GM19397 (cell line): ENCODE data around the gene SLIT1.

Experiments used
- ATAC-seq: cut with Tn5 transposase; IDR thresholded peaks from one replicate; pipeline ENCODE4 v1.9.1; 2021; ENCODE audit warnings: mild to moderate bottlenecking, moderate library complexity; ENCODE audit not compliant: unreplicated experiment

Gene SLIT1

GRCh38 chr10:97140902-97141745 lies 44.6 kb downstream of the SLIT1 start:
- ATAC-seq: no peak

- no peak for ATAC-seq
Measured at GRCh38 chr10:97140049-97140846, 45.5 kb downstream of the SLIT1 start.

DNA sequence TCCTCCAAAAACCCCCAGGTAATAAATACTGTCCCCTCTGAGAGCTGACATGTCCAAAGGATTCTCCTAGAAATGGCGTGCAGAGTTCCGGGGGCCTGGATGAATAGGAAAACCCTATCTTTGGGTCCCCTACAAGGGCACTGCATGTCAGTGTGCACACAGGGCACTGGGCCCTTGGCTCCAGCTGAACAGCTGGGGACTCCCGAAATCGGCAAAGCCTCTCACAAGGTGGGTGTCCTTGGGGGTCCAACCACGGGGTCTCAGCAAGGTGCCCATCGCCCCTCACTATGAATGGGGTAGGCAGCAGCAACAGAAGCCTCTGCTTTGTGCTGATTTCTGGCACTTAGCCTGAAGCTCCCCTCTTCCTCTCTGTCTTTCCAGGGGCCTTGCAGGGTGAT lies 46.1 kb downstream of the SLIT1 start:
- no peak for ATAC-seq

DNA sequence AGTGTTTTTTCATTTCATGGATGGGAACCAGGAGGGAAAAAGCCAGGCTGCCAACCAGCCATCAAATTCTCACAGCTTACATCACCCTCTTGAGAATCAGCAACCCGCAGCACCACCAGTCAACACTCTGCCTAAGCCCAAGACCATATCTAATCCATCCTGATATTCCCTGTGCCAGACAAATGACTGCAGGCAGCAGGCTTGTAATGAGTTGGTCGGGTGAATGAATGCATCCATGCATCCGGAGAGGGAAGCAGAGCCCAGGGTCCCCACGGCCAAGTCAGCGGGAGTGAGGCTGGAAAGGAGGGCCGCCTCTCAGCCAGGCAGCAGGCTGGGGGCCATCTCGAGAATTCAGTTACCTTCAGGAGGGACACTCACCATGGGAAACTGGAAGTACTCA lies 46.9 kb downstream of the SLIT1 start:
- no peak for ATAC-seq

DNA sequence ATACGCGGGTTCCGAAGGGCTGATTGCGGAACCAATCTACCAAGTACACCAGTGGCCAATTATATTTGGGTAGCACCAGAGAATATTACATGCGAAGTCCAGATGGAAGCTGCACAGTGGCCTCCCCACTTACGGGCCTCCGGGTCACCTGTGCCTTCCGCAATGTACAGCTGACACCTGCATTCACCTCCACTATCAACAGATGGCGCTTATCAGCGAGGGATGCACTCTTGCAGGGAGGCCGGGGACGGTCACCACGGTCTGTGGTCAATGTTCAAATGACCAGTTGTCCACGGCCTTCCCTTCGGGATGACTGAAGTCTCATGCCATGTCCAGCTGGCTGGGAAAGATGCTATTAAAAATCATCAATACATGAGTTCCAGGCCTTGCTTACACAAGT lies 47.6 kb downstream of the SLIT1 start:
- ATAC-seq: no peak

- ATAC-seq: no peak
Measured at GRCh38 chr10:97136756-97137155, 49.0 kb downstream of the SLIT1 start.

DNA sequence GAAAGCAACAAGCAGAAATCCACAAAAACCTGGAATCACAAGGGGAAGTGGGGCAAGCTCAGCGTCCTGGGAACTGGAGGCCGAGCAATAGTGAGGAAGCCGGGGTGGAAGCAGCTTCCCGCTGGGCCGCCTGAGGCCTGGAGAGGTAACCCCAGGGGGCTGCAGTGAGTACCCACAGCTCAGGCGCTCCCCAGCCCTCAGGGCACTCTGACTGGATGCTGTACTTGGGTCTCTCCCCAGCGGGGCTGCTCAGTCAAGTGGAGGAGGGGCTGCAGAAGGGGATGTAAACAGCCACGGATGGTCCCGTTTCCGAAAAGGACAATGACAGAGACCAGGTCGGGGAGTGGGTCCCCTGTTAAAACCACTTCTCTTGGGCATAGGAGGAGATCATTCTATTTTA lies 50.3 kb downstream of the SLIT1 start:
- ATAC-seq: no peak

GRCh38 chr10:97134983-97135382 lies 50.8 kb downstream of the SLIT1 start:
- ATAC-seq: no peak

- ATAC-seq: no peak
Measured at GRCh38 chr10:97134110-97134509, 51.6 kb downstream of the SLIT1 start.

DNA sequence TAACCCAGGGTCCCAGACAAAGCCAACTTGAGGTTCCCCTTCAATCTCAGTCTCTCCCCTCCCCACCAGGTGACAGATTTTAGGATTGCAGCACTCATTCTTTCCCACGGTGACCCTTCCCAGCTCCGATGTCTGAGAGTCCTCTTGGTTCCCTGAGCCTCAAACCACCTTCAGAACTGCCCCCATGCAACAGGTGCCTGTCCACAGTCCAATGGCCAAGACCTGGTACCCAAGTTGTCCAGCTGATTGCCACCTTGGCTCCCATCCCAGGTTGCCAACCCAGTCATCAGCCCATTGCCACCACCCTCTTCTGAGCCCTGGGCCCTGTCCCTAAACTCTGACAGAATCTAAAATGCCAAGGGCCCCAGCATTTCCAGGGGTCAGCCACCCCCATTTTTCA lies 53.5 kb downstream of the SLIT1 start:
- ATAC-seq: no peak

DNA sequence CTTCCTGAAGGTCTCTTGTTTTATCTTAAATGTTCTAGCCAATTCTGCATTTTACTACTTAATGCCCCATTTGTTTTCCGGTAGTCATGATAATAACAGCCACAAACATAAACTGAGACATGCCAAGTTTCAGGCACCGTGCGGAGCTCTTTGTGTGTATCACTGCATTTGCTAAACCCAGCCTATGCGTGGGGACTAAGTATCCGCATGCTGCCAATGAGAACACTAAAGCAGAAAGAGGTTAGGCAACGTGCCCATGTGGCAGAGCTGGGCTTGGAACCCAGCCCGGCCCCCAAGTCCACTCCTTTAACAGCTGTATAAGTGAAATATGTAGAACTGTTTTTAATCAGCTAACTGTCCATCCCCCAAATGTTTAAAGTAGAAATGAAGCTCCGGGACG lies 54.1 kb downstream of the SLIT1 start:
- no peak for ATAC-seq

DNA sequence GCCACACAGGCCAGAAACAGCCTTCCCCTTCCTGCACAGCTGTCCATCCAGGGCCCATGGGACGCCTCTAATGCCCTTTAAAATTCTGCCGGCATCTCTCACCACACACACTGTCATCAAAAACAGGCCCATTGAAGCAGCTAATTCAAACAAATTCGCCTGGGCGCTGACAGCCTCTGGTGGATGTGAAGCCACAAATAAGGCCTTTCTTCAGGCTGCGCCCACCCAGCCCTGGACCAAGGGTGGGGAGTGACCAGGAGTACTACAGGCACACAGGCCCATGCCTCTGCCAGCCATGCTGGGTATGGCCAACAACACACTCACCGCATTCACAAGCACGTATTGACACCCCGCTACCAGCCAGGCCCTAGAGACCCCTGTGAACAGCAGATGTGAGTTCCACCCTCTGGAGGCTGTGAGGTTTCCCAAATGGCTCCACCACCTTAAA lies 54.6 kb downstream of the SLIT1 start:
- no peak for ATAC-seq

- ATAC-seq: no peak
Measured at GRCh38 chr10:97129666-97130065, 56.1 kb downstream of the SLIT1 start.

- ATAC-seq: no peak
Measured at GRCh38 chr10:97128516-97129154, 57.1 kb downstream of the SLIT1 start.

DNA sequence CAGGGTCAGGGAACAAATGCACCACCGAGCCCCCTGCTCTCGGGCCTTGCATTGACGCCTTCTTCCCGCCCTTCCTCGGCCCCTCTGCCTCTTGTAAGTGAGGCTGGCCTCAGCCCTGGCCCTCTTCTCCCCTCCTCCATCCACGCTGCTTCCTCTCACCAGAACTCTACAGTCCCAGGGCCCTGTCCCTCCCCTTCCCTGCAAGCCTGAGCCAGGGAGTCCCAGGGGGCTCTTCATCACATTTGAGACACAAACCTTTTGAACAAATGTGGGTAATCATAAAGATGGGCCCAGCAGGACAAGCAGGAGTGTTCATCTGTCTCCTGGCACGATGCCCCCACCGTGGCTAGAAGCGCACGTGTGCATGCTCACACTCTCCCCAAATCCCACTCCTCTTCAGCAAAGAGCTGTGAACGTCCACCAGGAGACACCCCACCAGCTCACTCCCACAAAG lies 57.7 kb downstream of the SLIT1 start:
- ATAC-seq: no peak

GRCh38 chr10:97127509-97127908 lies 58.2 kb downstream of the SLIT1 start:
- ATAC-seq: no peak

DNA sequence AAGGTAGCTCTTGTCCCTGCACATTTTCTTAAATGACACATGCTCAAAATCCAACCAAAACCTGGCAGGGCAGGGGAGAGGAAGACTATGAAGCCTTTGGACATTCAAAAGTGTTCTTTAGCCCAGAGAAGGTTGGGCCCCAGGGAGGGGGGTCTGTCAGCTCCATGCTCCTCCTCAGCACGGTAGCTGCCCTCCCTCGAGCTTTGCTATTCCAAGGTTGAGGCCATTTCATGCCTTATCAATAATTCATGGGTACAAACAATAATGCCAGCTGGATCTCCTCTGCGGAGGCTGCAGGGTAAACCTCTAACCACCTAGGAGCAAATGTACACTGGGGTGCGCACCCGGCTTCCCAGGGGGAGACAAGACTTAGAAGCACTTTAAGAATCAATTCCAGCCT lies 61.5 kb downstream of the SLIT1 start:
- ATAC-seq: no peak

DNA sequence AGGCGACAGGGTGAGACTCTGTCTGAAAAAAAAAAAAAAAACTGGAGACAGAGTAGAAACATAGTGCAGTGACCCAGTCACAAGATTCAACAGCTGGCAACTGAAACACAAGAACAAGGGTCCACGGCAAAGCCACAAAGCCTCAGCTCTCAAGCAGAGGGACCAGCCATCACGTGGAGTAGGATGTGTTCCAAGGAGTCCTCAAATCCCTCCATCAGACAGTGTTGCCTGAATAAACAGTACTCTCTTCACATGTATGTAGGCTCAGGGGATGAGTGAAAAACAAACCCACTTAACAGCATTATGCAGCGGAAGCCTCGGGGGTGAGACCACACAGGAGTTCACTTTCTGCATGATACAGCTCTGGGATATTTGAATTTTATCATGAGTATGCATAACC lies 62.0 kb downstream of the SLIT1 start:
- ATAC-seq: no peak

DNA sequence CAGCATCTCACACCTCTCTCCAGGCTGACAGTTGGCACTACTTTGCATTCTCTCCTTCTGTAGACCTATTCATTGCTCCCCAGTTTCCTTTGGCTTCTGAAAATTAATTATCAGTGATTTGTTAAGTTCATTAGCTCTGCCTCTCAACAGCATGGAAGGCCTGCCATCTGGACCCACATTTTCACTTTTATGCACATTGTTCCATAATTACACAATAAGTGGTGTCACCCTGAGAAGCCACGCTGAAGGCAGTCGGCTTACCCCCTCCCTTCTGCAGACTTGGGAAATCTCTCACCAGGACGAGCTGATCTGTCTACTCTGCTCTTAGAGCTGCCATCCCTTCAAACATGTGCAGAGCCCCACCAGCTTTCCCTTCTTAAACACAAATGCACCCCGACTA lies 64.7 kb downstream of the SLIT1 start:
- ATAC-seq: no peak

- no peak for ATAC-seq
Measured at GRCh38 chr10:97120370-97120769, 65.4 kb downstream of the SLIT1 start.

- no peak for ATAC-seq
Measured at GRCh38 chr10:97119058-97119745, 66.6 kb downstream of the SLIT1 start.
